HG03457 (cell line): Measurements from ENCODE around the gene DOK4.

Experiments used
- ATAC-seq: cut with Tn5 transposase; IDR thresholded peaks from one replicate; pipeline ENCODE4 v1.9.1; 2021; ENCODE audit warnings: moderate number of reproducible peaks; ENCODE audit not compliant: unreplicated experiment

Gene DOK4

GRCh38 chr16:57478396-57479204 is 7.7 kb downstream of the DOK4 start:
- ATAC-seq, result no peak

DNA sequence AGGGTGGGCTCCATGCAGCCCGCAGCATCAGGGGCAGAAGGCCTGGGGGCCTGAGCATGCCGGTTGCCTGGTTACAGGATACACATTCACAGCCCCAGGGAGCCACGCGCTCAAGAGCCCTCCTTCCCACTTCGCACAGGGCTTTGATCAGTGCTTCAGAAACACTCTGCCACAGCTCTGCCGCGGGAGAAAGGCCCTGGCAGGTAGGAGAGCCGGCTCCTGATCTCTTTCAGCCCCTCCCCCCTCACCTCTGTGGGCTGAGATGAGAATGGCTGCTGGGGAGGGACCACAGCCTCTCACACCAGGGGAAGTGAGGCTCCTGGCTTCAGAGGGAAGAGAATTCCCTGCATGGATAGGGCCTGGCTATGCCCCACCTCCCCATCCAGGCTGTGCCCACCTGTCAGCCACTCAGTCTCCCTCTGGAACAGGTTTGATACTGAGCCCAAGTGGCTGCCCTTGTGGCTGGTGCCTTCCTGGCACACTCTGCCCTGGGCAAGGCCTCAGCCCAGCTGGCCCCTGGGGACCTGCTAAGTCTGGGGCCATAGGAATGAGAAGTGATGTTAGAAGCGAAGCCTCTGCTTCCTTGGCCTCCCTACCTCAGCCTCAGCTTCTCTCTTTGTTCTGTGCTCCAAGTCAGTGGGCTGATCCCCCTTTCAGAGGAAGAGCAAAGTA is 8.6 kb downstream of the DOK4 start:
- ATAC-seq, result no peak

GRCh38 chr16:57476546-57477410 is 9.5 kb downstream of the DOK4 start:
- no peak for ATAC-seq

DNA sequence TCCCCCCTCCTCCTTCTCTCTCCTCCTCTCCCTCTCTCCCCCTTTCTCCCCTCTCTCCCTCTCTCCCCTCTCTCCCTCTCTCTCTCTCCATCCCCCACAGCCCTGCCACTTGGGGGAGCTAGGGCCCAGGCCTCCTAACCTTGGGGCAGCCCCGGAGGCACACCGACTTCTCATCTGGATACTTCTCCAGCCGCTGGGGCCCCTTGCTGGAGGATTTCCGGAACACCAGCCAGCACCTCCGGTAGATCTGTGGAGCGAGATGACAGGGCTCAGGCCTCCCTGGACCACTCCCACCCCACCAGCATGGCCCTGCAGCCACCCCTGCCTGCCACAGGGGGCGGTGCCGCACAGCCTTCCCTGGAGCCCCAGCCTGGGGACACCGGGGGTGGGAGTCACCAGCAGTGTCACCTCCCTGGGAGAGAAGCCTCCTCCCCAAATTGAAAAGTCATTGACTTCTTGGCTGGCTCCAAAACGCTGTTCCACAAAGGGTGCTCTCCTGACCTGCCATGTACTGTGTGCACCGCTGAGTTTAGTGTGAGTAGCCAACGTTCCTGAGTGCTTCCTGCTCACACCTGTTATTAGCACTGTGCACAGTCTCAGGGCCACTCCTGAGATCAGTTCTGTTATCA is 10.5 kb downstream of the DOK4 start:
- peak; percentile 70 for ATAC-seq

DNA sequence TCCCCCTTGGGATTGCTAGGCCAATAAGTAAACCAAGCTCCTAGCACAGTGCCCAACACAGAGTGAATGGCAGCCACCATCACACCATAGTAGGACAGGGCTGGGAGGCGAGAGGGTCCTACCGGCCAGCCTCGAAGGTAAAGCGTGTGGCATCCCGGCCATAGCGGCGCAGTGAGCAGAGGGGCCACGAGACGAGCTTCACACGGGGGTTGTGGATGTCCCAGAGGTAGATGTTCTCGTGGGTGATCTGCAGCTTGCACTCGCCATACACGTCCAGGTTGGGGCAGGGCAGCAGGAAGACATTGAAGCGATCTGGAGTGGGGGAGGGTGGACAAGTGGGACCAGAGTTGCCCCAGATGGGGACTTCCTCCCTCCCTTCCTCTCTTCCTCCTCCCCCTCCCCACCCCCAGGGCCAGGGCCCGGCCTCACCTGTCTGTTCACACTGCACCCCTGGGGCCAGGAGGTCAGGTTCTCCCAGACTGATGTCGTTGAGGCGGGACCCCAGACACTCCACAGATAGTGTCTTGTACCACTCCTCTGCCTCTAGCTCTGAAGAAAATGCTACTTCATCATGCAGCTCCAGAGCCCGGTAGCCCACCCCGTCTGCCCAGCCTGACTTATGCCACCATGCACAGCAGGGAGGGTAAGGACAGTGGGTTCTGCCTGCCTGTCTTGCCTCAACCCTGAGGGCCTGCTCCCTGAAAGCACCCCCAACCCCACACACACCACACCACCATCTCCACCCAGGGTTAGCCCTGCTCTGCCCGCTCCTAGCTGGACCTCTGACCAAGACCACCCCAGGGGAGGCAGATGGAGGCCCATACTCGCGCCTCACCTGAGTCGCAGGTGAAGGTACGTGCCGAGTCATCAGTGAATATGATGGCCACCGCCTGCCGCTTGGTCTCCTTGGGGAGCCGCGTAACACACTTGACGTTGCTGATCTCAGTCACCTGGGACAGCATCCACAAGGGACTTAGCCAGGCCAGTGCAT is 11.3 kb downstream of the DOK4 start:
- ATAC-seq, result no peak

GRCh38 chr16:57473906-57474305 is 12.4 kb downstream of the DOK4 start:
- ATAC-seq, result no peak

- no peak for ATAC-seq
These were observed 13.0 kb downstream of the DOK4 start for GRCh38 chr16:57473176-57473840.

DNA sequence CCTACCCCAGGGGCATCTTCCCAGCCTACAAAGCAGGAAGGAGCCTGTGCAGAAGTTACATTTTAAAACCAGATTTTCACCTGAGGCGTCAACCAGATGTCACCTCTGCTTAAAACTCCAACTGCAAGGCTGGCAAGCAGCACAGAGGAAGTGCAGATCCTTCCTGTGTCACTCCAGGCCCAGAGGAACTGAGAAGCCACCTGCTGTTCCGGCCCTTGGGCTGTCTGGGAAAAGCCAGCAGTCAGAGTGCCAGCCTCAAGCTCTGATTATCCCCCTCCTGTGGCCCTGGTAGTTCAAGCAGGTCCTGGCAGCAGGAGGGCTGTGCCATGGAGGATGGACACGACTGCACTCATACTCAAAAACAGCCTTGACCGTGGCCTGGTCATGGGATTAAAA is 13.6 kb downstream of the DOK4 start:
- ATAC-seq, result no peak

DNA sequence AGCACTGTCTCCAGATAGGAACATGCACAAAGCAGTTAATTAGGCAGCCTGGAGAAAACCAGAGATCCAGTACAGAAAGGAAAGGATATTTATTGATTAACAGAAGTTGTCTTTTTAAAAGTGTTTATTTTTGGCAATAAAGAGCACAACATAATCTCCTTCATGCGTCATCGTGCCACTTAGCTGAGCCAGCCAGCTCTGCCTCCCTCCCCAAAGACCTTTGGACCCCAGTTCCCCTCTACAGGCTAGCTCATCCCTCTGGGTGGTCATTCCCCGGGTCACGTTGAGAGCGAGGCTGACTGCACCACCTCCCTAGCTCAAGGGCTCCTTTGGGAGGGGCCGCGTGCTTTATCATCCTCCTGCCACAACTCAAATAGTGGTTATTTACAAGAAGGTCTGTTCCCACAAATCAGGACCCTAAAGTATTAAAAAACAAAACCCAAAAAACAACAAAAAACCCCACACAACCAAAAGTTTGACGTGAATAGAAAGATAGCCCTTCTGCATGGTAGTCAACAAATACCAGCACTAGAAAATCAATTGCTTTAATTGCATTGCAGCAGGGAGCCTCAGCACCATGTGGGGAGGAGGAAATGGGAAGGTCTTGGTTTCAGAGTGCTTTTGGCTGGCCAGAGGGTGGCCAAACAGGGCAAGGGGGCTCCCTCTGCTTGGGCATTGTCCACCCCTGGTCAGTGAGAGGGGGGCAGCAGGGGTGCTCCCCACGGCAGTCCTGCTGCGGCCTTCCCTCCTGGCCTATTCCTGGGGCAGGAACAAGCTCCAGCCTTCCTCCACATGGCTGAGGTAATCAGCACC is 14.2 kb downstream of the DOK4 start:
- ATAC-seq, result no peak

DNA sequence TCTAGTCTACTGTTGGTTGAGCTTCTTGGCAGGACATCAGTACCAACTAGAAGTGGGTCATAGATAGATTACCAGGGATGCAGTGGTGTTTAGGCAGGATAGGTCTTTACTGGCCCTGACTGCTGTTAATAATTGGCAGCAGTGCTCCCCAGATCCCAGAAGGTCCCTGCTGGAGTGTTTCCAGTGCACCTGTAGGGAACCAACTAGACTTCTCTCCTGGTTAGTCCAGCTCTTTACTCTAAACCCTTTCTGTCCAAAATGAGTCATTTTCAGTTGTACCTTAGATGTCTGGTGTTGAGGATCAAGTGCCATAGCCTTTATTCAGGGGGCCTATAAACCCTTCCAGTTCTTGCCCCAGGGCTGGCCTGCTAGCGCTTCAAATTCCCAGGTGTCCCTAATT is 15.1 kb downstream of the DOK4 start:
- ATAC-seq, result no peak

DNA sequence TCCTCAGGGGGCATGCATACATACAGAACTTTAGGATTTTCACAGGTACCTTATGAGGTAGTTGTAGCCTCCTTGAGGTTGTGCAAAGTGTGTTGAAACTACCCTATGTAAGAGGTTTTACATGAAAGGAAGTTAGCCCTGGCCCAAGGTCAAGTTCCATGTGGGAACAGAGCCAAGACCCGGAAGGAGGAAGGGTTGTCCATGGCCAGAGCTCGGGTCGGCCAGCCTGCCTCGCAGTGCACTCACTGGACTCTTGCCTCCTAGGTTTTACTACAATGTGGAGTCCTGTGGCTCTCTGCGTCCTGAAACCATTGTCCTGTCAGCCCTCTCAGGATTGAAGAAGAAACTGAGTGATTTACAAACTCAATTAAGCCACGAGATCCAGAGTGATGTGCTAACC is 15.6 kb downstream of the DOK4 start:
- no peak for ATAC-seq

DNA sequence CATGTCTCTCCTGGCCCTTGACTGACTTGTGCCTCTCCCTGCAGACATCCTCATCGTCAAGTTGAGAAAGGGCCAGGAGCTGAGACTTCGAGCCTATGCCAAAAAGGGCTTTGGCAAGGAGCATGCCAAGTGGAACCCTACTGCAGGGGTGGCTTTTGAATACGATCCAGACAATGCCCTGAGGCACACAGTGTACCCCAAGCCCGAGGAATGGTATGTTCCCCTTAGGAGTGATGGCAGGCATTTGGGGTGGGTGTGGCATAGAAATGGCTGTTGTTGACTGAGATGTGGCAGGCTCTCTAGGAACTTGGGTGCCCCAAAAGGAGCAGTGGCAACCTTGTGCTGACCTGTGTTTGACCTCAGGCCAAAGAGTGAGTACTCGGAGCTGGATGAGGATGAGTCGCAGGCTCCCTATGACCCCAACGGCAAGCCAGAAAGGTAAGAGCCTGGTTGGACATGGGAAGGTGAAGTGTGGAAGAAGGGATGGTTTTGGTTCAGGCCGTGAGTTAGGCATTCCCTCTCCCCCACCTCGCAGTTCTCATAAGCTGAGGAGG is 16.3 kb downstream of the DOK4 start:
- no peak for ATAC-seq

DNA sequence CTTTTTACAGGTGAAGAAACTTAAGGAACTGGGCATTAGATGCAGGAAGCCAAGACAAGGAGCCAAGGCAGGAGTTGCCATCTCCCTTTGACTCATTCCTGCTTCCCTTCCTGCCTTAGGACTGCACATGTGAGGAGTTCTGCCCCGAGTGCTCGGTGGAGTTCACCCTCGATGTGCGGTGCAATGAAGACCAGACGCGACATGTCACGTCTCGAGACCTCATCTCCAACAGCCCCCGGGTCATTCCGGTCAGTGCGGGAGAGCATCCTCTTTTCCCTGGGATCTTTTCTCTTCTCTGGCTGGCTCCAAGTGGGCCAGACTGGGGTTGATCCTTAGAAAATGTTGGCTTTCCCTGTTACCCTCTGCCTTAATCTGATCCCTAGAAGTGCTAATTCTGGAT is 17.2 kb downstream of the DOK4 start:
- ATAC-seq, result no peak

DNA sequence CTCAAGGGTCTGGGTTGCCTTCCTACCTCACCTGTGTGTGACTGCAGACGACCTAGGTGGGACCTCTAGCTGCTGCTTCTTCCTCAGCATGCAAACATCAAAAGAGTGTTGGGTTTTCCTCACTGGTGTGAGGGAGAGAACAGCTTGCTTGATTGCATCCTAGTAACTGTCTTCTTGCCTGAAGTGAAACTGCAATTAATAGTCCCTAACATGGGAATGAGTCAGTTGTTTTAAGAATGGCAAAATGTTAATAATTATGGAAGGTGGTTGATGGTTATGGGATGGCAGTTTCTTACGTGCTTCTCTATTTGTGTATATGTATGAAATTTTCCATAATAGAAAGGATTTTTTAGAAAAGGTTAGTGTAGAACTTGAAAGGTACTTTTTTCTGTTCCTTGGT is 17.9 kb downstream of the DOK4 start:
- no peak for ATAC-seq

- ATAC-seq, result no peak
These were observed 21.8 kb downstream of the DOK4 start for GRCh38 chr16:57464523-57464922.

DNA sequence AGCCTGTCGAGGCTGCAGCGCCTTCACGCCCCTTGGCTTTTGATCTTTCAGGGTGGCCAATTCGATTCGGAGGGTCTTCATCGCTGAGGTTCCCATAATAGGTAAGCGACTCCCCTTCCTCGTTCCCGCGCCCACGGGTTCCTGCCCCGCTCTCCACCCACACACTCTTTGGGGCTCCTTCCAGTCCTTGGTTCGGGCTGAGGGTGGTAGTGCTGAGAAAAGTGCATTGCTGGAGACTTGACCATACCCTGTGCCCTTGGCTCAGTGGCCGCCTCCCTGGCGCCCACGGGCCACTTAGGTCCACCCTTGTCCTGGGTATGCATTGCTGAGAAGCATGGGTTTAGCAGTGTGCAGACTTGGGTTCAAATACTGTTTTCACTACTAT is 23.3 kb downstream of the DOK4 start:
- ATAC-seq, result peak; percentile 11

- ATAC-seq, result peak; percentile 81
These were observed 23.9 kb downstream of the DOK4 start, which contains the start of gene POLR2C for GRCh38 chr16:57462209-57462977. POLR2C (plus strand) TSS chr16:57462679; CDS start chr16:57462725, 46 bp downstream.
